Measurements from ENCODE around the gene ASIC3.
"Not testable (repeated sequence)": the region's sequence is repeated elsewhere in the genome, so short reads cannot be mapped to it uniquely, and the experiment has no call there.

The ASIC3 gene

GRCh38 chr7:151032936-151033863 is 15.1 kb upstream of the ASIC3 start:
- DNase-seq (ENCODE audit: low spot score): no peak

GRCh38 chr7:151033864-151034249 is 14.5 kb upstream of the ASIC3 start:
- no peak for DNase-seq (ENCODE audit: low spot score)

- DNase-seq (ENCODE audit: low spot score): no peak
These were observed 13.9 kb upstream of the ASIC3 start for GRCh38 chr7:151034312-151035025.

GRCh38 chr7:151035026-151035717 is 13.2 kb upstream of the ASIC3 start:
- DNase-seq (ENCODE audit: low spot score): no peak

GRCh38 chr7:151035902-151036301 is 12.4 kb upstream of the ASIC3 start:
- no peak for DNase-seq (ENCODE audit: low spot score)

GRCh38 chr7:151038951-151039849 is 9.1 kb upstream of the ASIC3 start:
- peak; percentile 81 for DNase-seq (ENCODE audit: low spot score)

GRCh38 chr7:151039850-151040548 is 8.3 kb upstream of the ASIC3 start:
- DNase-seq (ENCODE audit: low spot score): no peak

GRCh38 chr7:151040616-151041375 is 7.5 kb upstream of the ASIC3 start:
- no peak for DNase-seq (ENCODE audit: low spot score)

- DNase-seq (ENCODE audit: low spot score): not testable (repeated sequence)
These were observed 4.9 kb upstream of the ASIC3 start for GRCh38 chr7:151043449-151043848.

- no peak for DNase-seq (ENCODE audit: low spot score)
These were observed 4.4 kb upstream of the ASIC3 start for GRCh38 chr7:151043959-151044358.

- no peak for DNase-seq (ENCODE audit: low spot score)
These were observed 3.1 kb upstream of the ASIC3 start for GRCh38 chr7:151045262-151045661.

- no peak for DNase-seq (ENCODE audit: low spot score)
These were observed 2.4 kb upstream of the ASIC3 start for GRCh38 chr7:151045967-151046366.

GRCh38 chr7:151046603-151047573 is 1.4 kb upstream of the ASIC3 start:
- peak; percentile 49 for DNase-seq (ENCODE audit: low spot score)

GRCh38 chr7:151048911-151049463 is 656 bp downstream of the ASIC3 start:
- no peak for DNase-seq (ENCODE audit: low spot score)

- peak; percentile 83 for DNase-seq (ENCODE audit: low spot score)
These were observed 2.8 kb downstream of the ASIC3 start for GRCh38 chr7:151051108-151051507.

GRCh38 chr7:151053096-151053495 is 4.8 kb downstream of the ASIC3 start:
- DNase-seq (ENCODE audit: low spot score): no peak

- no peak for DNase-seq (ENCODE audit: low spot score)
These were observed 5.4 kb downstream of the ASIC3 start for GRCh38 chr7:151053751-151054150.

GRCh38 chr7:151056283-151056665 is 7.9 kb downstream of the ASIC3 start:
- DNase-seq (ENCODE audit: low spot score): no peak
